Mesothelial cell of epicardium (in vitro differentiated cells): ENCODE measurements around the gene PFN3. TPM values are rescaled to one million over a fixed set of nuclear protein-coding genes. Genes with fewer than 3 reads are reported as not detected.
A peak's percentile ranks its signal among the peaks of the same experiment; 100 is the strongest.

ENCODE experiments used
- DNase-seq, 2 experiments: peaks; one replicate each; pipeline ENCODE4 v3.0.0; 2021; ENCODE audit warnings: low spot score in 2 of 2; ENCODE audit not compliant: unreplicated experiment in 2 of 2
- H3K27ac Mint-ChIP-seq: 2 replicates; pipeline ENCODE4 v1.8.0; 2021; ENCODE audit warnings: mixed read lengths
- H3K27me3 Mint-ChIP-seq: 2 replicates; pipeline ENCODE4 v1.8.0; 2021; ENCODE audit warnings: low read depth, mixed read lengths
- H3K36me3 Mint-ChIP-seq: 2 replicates; pipeline ENCODE4 v1.8.0; 2021; ENCODE audit warnings: mixed read lengths
- H3K4me1 Mint-ChIP-seq: 2 replicates; pipeline ENCODE4 v1.8.0; 2021; ENCODE audit warnings: mixed read lengths
- H3K4me3 Mint-ChIP-seq: 2 replicates; pipeline ENCODE4 v1.8.0; 2021; ENCODE audit warnings: mild to moderate bottlenecking, moderate library complexity, mixed read lengths
- H3K9me3 Mint-ChIP-seq: 2 replicates; pipeline ENCODE4 v1.8.0; 2021; ENCODE audit warnings: mixed read lengths
- total RNA-seq: library from RNA; stranded (reverse); gene quantifications from 3 replicates; pipeline ENCODE4 v1.2.1, GENCODE V29; 2021
- TF ChIP-seq, protein P1 (sequence below): fragments of 200-600 bp; sonication (generic); IDR thresholded peaks from one replicate; pipeline ENCODE4 v1.5.0; 2021; ENCODE audit warnings: antibody characterized with exemption; ENCODE audit not compliant: unreplicated experiment

Gene PFN3
- not detected in 3 replicates for total RNA-seq

DNA sequence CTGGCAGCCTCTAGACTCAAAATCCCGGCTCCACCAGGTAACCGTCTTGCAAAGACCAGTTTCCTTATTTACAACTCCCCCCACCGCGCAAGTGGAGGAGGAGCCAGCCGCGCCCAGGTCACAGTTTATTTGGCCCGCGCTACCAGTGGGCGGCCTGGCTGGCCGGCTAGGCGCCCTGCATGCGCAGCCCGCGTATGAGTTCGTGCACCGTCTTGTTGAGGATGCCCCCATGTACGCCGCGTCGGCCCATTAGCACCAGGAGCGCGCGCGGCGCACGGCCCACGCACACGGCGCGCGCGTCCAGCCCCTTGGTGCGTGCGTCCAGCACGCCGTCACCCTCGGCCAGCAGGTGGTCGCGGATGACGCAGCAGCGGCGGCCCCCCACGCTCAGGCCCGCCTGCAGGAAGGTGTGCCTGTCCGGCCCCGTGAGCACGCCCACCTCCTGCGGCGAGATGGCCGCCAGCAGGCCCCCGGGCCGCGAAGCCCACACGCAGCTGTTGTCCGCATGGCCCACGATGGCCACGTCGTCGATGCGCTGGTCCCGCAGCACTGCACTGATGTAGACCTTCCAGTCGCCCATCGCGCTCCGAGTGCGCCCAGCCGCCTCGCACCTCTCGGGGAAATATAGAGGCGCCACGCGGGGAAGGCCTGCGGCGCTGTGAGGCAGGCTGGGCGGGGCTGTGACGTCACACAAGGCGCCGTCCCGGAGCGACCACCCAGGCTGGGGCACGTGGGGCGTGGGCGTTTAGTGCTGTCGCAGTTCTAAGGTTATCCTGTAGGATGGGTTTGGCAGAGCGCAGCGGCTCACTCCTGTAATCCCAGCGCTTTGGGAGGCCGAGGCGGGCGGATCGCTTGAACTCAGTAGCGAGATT, at the start of gene PFN3:
Gene PFN3, minus strand, starts transcription at position 665 of the 872 bp plus-strand sequence. Its CDS starts 85 bp downstream, at position 580.
- TF ChIP-seq, protein P1, sequence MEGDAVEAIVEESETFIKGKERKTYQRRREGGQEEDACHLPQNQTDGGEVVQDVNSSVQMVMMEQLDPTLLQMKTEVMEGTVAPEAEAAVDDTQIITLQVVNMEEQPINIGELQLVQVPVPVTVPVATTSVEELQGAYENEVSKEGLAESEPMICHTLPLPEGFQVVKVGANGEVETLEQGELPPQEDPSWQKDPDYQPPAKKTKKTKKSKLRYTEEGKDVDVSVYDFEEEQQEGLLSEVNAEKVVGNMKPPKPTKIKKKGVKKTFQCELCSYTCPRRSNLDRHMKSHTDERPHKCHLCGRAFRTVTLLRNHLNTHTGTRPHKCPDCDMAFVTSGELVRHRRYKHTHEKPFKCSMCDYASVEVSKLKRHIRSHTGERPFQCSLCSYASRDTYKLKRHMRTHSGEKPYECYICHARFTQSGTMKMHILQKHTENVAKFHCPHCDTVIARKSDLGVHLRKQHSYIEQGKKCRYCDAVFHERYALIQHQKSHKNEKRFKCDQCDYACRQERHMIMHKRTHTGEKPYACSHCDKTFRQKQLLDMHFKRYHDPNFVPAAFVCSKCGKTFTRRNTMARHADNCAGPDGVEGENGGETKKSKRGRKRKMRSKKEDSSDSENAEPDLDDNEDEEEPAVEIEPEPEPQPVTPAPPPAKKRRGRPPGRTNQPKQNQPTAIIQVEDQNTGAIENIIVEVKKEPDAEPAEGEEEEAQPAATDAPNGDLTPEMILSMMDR = no peak
- no peak for DNase-seq
- H3K4me3 Mint-ChIP-seq = no peak within 1 kb of the TSS

GRCh38 chr5:177449140-177450061, 48.9 kb upstream of the PFN3 start:
- no peaks in the 10 kb centered on the region for H3K9me3 Mint-ChIP-seq
- peaks cover 31% of the 10 kb centered on the region for H3K27me3 Mint-ChIP-seq

More for the DNA sequence above, at the start of gene PFN3:
- Mint-ChIP-seq H3K9me3 (no peaks in the 10 kb centered on the region), H3K27me3 (peaks cover 47% of the 10 kb centered on the region), H3K4me1 (peaks cover 16% of the 10 kb centered on the region), H3K36me3 (no peaks in the 10 kb centered on the region), H3K27ac (no peak within 1 kb of the TSS)

DNA sequence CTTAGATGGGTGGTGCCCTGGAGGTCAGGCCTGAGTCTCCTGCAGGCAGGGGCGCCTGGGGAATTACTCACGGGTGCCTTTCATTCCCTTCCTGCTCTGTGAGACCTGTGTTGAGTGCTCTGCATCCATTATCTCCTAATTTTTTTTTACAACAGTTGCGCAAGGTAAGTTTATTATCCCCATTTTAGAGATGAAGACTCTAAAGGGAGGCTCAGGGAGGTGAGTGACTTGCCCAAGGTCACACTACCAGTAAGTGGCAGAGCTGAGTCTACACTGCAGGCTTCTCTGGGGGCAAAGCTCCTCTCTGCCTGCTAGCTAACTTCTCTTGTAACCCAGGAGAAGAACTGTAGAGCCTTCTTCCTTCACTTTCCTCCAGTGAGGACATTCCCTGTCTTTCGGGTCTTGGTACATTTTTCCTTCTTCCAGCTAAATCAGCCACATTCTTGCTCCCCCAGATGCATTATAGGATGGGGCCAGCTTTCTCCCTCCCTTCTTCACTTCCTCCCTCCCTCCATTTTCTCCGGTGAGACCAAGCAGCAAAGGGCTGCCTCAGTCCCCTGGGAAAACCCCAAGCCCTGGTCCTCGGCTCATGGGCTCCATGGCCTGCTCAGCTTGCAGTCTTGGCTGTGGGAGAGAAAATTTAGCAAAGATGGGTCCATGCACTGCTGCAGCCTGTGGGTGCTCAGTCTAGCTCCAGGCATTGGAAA, 47.9 kb upstream of the PFN3 start:
- peaks cover 30% of the 10 kb centered on the region for H3K27me3 Mint-ChIP-seq
- no peaks in the 10 kb centered on the region for H3K36me3 Mint-ChIP-seq
- TF ChIP-seq, protein P1 = no peak
- H3K27ac Mint-ChIP-seq = no peak overlapping the region
- DNase-seq = no peak
- no peaks in the 10 kb centered on the region for H3K9me3 Mint-ChIP-seq
- peak overlapping the region; percentile 58 for H3K4me3 Mint-ChIP-seq
- H3K4me1 Mint-ChIP-seq = peaks cover 25% of the 10 kb centered on the region

More at GRCh38 chr5:177449140-177450061, 48.9 kb upstream of the PFN3 start:
- H3K36me3 Mint-ChIP-seq = no peaks in the 10 kb centered on the region
- H3K4me3 Mint-ChIP-seq = no peak overlapping the region
- no peak overlapping the region for H3K27ac Mint-ChIP-seq
- H3K4me1 Mint-ChIP-seq = peaks cover 28% of the 10 kb centered on the region
- TF ChIP-seq, protein P1 = no peak
- DNase-seq = no peak

DNA sequence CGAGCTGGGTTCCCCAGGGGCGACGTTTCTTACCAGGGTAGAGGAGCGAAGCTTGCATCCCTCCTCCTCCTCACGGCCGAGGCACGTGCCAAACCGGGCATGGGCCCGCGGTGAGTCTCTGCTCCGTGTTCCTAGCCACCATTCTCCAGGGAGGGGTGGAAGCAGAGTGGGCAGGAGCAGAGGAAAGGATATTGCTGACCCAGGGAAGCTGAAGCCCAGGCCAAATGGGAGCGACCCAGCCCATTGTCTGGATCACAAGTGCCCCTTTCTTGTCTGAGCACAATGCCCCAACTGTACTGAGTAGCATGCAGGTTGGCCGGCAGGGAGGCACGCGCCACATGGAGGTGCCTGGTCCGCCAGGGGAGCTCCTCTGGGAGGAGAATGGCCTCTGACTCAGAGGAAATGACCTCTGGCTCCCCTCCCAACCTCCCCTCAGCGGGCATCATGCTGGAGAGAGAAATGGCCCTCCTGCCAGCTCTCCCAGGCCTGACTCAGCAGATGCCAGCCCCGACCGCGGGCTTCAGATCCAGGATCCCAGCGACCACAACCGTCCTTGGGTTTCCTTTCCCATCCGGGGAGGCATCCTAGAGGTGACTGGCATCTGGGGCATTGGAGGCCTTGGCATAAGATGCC, 47.3 kb upstream of the PFN3 start:
- Mint-ChIP-seq H3K36me3 (no peaks in the 10 kb centered on the region), H3K4me1 (peaks cover 23% of the 10 kb centered on the region)
- DNase-seq = no peak

More for the DNA sequence above, 47.3 kb upstream of the PFN3 start:
- TF ChIP-seq, protein P1 = no peak
- no peaks in the 10 kb centered on the region for H3K9me3 Mint-ChIP-seq
- no peak overlapping the region for H3K27ac Mint-ChIP-seq
- peaks cover 30% of the 10 kb centered on the region for H3K27me3 Mint-ChIP-seq
- peak overlapping the region; percentile 58 for H3K4me3 Mint-ChIP-seq
